ENCODE measurements around the gene ACKR2. TPM values are rescaled to one million over a fixed set of nuclear protein-coding genes. Genes with fewer than 3 reads are reported as not detected.

Gene ACKR2
- polyA plus RNA-seq, 1 donor from 2014 or later, result not detected

GRCh38 chr3:42831321-42831713, 22.1 kb downstream of the ACKR2 start:
- no peak overlapping the region for H3K4me3 Mint-ChIP-seq
- no peak overlapping the region for H3K27ac Mint-ChIP-seq
- H3K9me3 Mint-ChIP-seq, result no peaks in the 10 kb centered on the region
- peaks cover 2% of the 10 kb centered on the region for H3K27me3 Mint-ChIP-seq
- peaks cover 0 to 3% (median 2%) of the 10 kb centered on the region in 3 donors for H3K4me1 Mint-ChIP-seq
- H3K36me3 Mint-ChIP-seq, result no peaks in the 10 kb centered on the region

- peaks cover 0 to 2% (median 0%) of the 10 kb centered on the region in 3 donors for H3K9me3 Mint-ChIP-seq
- H3K4me3 Mint-ChIP-seq, result no peak overlapping the region
- H3K36me3 Mint-ChIP-seq, result no peaks in the 10 kb centered on the region
- peaks cover 6 to 10% (median 8%) of the 10 kb centered on the region in 3 donors for H3K4me1 Mint-ChIP-seq
- peaks cover 2% of the 10 kb centered on the region for H3K27me3 Mint-ChIP-seq
- no peak overlapping the region for H3K27ac Mint-ChIP-seq
Observed at GRCh38 chr3:42836150-42837123, 27.2 kb downstream of the ACKR2 start.

- H3K27ac Mint-ChIP-seq, result no peak overlapping the region
- H3K27me3 Mint-ChIP-seq, result peaks cover 2% of the 10 kb centered on the region
- peaks cover 6 to 10% (median 7%) of the 10 kb centered on the region in 3 donors for H3K4me1 Mint-ChIP-seq
- no peaks in the 10 kb centered on the region for H3K36me3 Mint-ChIP-seq
- peaks cover 0 to 2% (median 0%) of the 10 kb centered on the region in 3 donors for H3K9me3 Mint-ChIP-seq
- no peak overlapping the region for H3K4me3 Mint-ChIP-seq
Observed at GRCh38 chr3:42838571-42838970, 29.3 kb downstream of the ACKR2 start.

- peaks cover 0 to 2% (median 0%) of the 10 kb centered on the region in 3 donors for H3K9me3 Mint-ChIP-seq
- peaks cover 2% of the 10 kb centered on the region for H3K27me3 Mint-ChIP-seq
- H3K4me1 Mint-ChIP-seq, result peaks cover 6 to 10% (median 7%) of the 10 kb centered on the region in 3 donors
- H3K27ac Mint-ChIP-seq, result peak overlapping the region in 1 of 3 donors; percentile 80
- peak overlapping the region; percentile 30 to 79 (median 73) for H3K4me3 Mint-ChIP-seq
- peaks cover 2% of the 10 kb centered on the region for H3K36me3 Mint-ChIP-seq
Observed at GRCh38 chr3:42839616-42840015, 30.4 kb downstream of the ACKR2 start.

- peaks cover 6 to 10% (median 8%) of the 10 kb centered on the region in 3 donors for H3K4me1 Mint-ChIP-seq
- H3K9me3 Mint-ChIP-seq, result peaks cover 0 to 4% (median 0%) of the 10 kb centered on the region in 3 donors
- H3K36me3 Mint-ChIP-seq, result peaks cover 2% of the 10 kb centered on the region
- H3K27me3 Mint-ChIP-seq, result peaks cover 2% of the 10 kb centered on the region
- H3K27ac Mint-ChIP-seq, result no peak overlapping the region
- no peak overlapping the region for H3K4me3 Mint-ChIP-seq
Observed at GRCh38 chr3:42841332-42841731, 32.1 kb downstream of the ACKR2 start.

- Mint-ChIP-seq H3K27ac (peak overlapping the region in 1 of 3 donors; percentile 68), H3K36me3 (peaks cover 2% of the 10 kb centered on the region), H3K4me1 (peaks cover 24 to 28% (median 24%) of the 10 kb centered on the region in 3 donors), H3K27me3 (peaks cover 2% of the 10 kb centered on the region), H3K4me3 (no peak overlapping the region), H3K9me3 (peaks cover 0 to 4% (median 0%) of the 10 kb centered on the region in 3 donors)
Observed at GRCh38 chr3:42843713-42844411, 34.6 kb downstream of the ACKR2 start.

GRCh38 chr3:42844412-42844713, 35.1 kb downstream of the ACKR2 start:
- Mint-ChIP-seq H3K27me3 (peaks cover 2% of the 10 kb centered on the region), H3K27ac (no peak overlapping the region), H3K4me3 (no peak overlapping the region), H3K36me3 (peaks cover 2% of the 10 kb centered on the region), H3K9me3 (peaks cover 0 to 4% (median 0%) of the 10 kb centered on the region in 3 donors), H3K4me1 (peaks cover 23 to 31% (median 23%) of the 10 kb centered on the region in 3 donors)

GRCh38 chr3:42844815-42845214, 35.6 kb downstream of the ACKR2 start:
- Mint-ChIP-seq H3K4me1 (peaks cover 19 to 28% (median 20%) of the 10 kb centered on the region in 3 donors), H3K4me3 (no peak overlapping the region), H3K27me3 (no peaks in the 10 kb centered on the region), H3K9me3 (peaks cover 0 to 4% (median 0%) of the 10 kb centered on the region in 3 donors), H3K36me3 (peaks cover 2% of the 10 kb centered on the region), H3K27ac (no peak overlapping the region)

- peak overlapping the region in 3 of 4 donors; percentile 7 to 92 (median 86) for H3K4me3 Mint-ChIP-seq
- H3K27me3 Mint-ChIP-seq, result no peaks in the 10 kb centered on the region
- peaks cover 15 to 26% (median 18%) of the 10 kb centered on the region in 3 donors for H3K4me1 Mint-ChIP-seq
- H3K9me3 Mint-ChIP-seq, result peaks cover 0 to 2% (median 0%) of the 10 kb centered on the region in 3 donors
- peaks cover 2% of the 10 kb centered on the region for H3K36me3 Mint-ChIP-seq
- H3K27ac Mint-ChIP-seq, result peak overlapping the region; percentile 36 to 86 (median 48)
Observed at GRCh38 chr3:42846685-42847522, 37.7 kb downstream of the ACKR2 start.

GRCh38 chr3:42847731-42848130, 38.5 kb downstream of the ACKR2 start:
- peak overlapping the region in 2 of 3 donors; percentile 48 to 86 for H3K27ac Mint-ChIP-seq
- peaks cover 2% of the 10 kb centered on the region for H3K36me3 Mint-ChIP-seq
- H3K27me3 Mint-ChIP-seq, result no peaks in the 10 kb centered on the region
- peaks cover 15 to 26% (median 18%) of the 10 kb centered on the region in 3 donors for H3K4me1 Mint-ChIP-seq
- H3K9me3 Mint-ChIP-seq, result peaks cover 0 to 2% (median 0%) of the 10 kb centered on the region in 3 donors
- peak overlapping the region in 2 of 4 donors; percentile 83 to 92 for H3K4me3 Mint-ChIP-seq

GRCh38 chr3:42849017-42849416, 39.8 kb downstream of the ACKR2 start:
- peak overlapping the region in 1 of 3 donors; percentile 5 for H3K27ac Mint-ChIP-seq
- H3K9me3 Mint-ChIP-seq, result peaks cover 0 to 2% (median 0%) of the 10 kb centered on the region in 3 donors
- no peaks in the 10 kb centered on the region for H3K27me3 Mint-ChIP-seq
- H3K4me3 Mint-ChIP-seq, result no peak overlapping the region
- peaks cover under 1% of the 10 kb centered on the region for H3K36me3 Mint-ChIP-seq
- peaks cover 15 to 26% (median 18%) of the 10 kb centered on the region in 3 donors for H3K4me1 Mint-ChIP-seq

- Mint-ChIP-seq H3K4me1 (peaks cover 16 to 28% (median 19%) of the 10 kb centered on the region in 3 donors), H3K27me3 (no peaks in the 10 kb centered on the region), H3K36me3 (no peaks in the 10 kb centered on the region), H3K9me3 (peaks cover 0 to 2% (median 0%) of the 10 kb centered on the region in 3 donors), H3K4me3 (no peak overlapping the region), H3K27ac (no peak overlapping the region)
Observed at GRCh38 chr3:42850263-42850662, 41.0 kb downstream of the ACKR2 start.

- no peak overlapping the region for H3K4me3 Mint-ChIP-seq
- H3K9me3 Mint-ChIP-seq, result no peaks in the 10 kb centered on the region
- peaks cover 2% of the 10 kb centered on the region for H3K36me3 Mint-ChIP-seq
- no peaks in the 10 kb centered on the region for H3K27me3 Mint-ChIP-seq
- H3K4me1 Mint-ChIP-seq, result peaks cover 19 to 30% (median 19%) of the 10 kb centered on the region in 3 donors
- no peak overlapping the region for H3K27ac Mint-ChIP-seq
Observed at GRCh38 chr3:42851228-42851834, 42.1 kb downstream of the ACKR2 start.

GRCh38 chr3:42852441-42852840, 43.2 kb downstream of the ACKR2 start:
- Mint-ChIP-seq H3K4me1 (peaks cover 10 to 24% (median 11%) of the 10 kb centered on the region in 3 donors), H3K9me3 (no peaks in the 10 kb centered on the region), H3K27me3 (peaks cover 4% of the 10 kb centered on the region), H3K4me3 (no peak overlapping the region), H3K36me3 (peaks cover 2% of the 10 kb centered on the region), H3K27ac (no peak overlapping the region)
